GM10847 (cell line): ENCODE data around the gene YPEL2.

Experiments
- POLR2A ChIP-seq: IDR thresholded peaks from 2 replicates; pipeline ENCODE4 v1.6.1; 2011; ENCODE audit not compliant: insufficient read length; ENCODE audit errors: extremely low read depth

YPEL2 gene

DNA sequence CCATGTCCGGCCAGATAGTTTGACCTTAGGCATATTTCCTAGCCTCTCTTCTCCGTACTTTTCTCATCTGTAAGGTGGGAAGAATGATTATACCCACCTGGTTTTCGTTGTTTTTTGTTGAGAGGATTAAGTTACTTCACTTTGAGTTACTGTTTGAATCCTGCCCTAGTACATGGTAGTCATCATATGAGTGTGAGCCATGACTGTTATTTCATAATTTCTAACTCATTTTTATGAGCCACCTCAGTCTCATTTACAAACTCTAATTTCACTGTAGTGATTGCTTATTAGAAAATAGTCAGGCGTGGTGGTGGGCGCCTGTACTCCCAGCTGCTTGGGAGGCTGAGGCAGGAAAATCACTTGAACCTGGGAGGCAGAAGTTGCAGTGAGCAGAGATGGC, 45.1 kb downstream of the YPEL2 start:
- TF ChIP-seq POLR2A, result no peak

DNA sequence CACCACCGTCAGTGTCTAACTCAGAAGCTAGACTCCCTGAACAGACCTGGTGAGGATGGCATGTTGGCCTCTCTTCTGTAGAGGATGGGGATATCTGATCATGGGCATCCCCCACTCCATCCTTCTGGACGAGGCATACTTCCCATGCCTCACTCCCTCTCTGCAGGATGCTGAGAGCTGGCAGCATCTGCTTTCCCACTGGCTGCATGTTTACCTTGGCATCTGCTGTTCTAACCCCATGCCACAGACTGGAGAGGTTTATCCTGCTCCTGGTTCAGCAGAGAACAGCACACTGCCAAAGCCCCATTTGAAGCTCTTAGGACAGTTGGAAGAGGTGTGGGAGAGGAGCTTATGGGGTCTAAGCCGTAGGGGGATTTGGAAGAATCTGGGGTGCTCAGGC, 46.0 kb downstream of the YPEL2 start:
- TF ChIP-seq POLR2A, result no peak

DNA sequence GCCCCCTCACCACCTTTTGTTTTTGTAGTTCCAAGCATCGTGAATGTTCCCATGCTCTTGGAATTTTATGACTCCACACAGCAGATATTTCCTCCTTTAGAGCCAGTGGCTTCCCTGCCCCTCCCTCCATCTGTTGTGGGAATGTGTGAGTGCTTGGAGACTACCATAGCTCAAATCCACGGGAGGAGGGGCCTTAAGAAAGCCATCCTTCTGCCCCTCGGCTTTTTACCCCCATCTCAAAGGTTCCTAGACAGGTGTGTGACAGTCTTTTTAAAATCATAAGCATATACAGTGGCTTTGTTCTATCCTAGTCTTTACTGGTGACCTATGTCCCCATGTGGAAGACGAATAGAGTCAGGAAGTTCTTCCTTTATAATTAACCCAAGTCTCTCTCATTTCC, 47.2 kb downstream of the YPEL2 start:
- TF ChIP-seq POLR2A, result no peak

DNA sequence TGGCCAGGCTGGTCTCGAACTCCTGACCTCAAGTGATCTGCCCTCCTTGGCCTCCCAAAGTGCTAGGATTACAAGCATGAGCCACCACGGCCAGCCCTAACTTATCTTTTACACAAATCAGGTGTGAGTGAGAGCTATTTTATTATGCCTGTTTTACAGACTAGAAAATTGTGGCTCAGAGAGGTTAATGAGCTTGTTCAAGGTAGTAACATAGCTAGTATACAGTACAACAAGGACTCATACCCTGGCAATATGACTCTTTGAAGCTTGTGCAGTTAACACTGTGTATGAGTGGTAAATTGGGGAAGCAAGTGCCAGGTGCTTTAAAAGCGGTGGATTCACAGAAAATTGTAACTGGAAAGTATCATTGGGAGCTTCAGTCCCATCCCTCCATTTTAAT, 49.0 kb downstream of the YPEL2 start:
- TF ChIP-seq POLR2A, result no peak

DNA sequence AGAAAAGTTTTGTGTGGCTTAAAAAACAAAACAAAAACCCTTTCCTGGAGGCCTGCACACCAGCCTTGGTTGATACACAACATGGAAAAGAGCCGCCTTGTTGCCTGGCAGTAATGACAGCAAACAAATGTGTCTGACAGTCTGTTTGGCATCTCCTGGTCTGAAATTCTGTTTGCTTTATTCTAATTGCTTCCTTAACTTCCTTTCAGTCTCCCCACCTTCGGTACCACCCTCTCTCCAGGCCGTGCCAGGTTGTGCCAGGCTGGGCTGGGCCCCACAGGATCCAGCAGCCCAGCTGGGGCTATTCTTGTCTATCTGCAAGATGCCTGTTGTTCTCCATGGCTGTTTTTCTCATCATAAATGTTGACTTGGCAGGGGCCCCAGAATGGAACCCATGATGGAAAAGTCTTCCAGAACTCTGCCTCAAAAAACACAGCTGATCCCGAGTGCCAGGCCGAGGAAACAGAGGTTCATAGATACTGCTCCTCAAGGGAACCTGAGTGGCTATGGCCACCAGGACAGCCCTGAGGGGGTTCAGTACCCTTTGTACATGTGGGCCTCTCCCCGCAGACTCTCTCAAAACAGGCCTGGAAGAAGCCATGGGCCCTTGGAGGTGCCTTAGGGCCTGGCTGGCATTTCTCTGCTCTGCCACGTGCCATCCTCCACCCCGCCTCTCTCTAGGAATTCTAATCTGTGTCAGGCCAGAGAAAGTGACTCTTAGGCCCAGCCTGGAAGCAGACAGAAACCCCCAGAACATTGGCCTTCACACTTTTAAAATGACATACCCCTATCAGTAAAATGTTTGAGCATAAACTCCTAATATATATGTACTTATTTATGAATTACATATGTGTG, 50.5 kb downstream of the YPEL2 start:
- no peak for TF ChIP-seq POLR2A

DNA sequence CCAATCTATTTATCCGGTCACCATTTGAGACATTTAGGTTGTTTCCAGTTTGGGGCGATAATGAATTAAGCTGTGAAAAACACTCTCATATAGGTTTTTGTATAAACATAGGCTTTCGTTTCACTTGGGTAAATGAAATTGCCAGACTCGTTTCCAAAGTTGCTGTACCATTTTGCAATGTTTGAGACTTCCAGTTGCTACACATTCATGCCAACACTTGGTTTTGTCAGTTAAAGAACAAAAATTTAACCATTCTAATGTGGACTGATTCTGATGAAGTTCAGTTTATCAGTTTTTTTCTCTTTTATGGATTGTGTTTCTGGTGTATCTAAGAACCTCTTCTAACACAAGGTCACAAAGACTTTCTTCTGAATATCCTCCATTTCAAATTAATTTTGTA, 52.4 kb downstream of the YPEL2 start:
- no peak for TF ChIP-seq POLR2A

DNA sequence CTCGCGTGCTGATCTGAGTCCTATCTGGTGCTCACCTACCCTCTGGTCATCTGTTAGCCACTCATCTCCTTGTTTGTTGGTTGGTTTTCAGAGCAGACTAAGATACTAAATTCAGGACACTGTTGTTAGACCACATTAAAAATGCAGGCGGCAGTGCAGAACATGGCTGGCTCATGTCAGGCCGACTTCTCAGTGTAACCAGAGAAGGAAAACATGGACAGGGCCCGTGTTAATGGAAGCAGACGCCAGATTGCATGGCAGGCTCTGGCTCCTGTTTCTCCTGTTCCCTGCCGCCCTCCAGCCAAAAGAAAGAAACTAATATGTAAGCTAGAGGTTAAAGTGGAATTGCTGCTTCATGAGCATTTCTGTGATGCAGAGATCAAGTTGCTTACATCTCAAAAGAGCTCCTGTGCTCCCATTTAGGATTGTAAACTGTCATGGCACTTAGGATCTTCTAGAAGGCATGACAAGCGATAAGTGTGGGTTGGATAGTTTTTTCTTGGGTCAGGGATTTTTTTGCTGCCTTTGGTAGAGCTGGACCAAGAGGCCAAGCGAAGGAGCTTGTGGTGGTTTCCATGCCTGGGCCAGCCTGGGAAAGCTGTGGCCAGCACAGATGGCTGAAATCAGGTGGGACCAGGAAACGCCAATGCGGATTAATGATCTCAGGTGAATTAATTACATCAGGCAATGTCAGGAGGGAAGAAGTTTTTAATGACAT, 56.1 kb downstream of the YPEL2 start:
- TF ChIP-seq POLR2A, result no peak

DNA sequence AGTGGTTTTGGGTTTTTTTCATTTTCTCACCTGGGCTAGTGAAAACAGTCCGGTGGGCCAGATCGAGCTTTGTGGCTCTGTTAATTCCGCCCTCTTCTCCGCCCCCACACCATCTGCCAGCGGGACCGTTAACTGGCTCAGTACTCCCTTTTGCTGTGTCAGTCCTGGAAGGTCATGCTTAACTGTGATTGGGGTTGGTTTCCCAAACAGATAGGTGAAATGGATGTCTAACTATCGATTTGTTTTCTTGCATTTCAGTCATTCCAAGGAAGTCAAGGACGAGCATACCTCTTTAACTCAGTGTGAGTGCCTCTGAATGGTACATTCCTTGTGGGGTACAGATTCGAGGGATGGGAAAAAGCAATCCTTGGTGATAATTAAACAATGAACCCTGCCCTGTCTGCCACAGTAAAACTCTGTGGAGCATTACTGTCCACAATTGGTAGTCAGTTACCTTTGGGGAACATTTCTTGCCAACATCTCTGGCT, 56.7 kb downstream of the YPEL2 start:
- no peak for TF ChIP-seq POLR2A

DNA sequence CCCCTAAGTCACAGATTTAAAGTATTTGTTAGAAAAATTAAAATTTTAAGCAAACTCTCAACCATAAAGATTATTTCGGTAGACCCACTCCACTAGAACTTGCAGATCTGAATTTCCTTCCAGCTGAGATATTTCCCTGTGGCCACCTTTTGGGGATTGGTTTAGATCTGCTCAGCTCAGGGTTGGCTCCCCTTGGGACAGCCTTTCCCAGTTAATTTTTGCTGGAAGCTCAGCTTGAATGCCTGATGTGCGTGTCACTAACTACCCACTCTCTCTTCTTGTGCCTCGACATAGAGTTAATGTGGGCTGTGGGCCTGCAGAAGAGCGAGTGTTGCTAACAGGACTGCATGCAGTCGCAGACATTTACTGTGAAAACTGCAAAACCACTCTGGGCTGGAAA, 57.6 kb downstream of the YPEL2 start:
- TF ChIP-seq POLR2A, result no peak

DNA sequence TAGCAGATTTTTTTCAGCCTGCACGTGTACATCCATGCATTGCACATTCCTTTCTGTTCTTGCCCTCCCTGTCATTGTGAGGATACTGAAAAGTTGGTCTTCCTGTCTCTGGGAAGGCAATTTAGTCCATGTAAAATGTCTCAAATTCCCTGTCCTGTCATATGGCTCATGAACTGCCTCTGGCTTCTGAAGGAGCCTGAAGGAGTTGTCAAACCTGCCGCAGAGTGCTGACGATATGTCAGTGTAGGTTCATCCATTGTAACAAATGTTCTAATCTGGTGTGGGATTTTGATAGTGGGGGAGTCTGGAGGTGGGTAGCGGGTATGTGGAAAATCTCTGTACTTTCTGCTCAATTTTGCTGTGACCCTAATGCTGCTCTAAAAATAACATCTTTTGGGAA, 59.6 kb downstream of the YPEL2 start:
- no peak for TF ChIP-seq POLR2A

DNA sequence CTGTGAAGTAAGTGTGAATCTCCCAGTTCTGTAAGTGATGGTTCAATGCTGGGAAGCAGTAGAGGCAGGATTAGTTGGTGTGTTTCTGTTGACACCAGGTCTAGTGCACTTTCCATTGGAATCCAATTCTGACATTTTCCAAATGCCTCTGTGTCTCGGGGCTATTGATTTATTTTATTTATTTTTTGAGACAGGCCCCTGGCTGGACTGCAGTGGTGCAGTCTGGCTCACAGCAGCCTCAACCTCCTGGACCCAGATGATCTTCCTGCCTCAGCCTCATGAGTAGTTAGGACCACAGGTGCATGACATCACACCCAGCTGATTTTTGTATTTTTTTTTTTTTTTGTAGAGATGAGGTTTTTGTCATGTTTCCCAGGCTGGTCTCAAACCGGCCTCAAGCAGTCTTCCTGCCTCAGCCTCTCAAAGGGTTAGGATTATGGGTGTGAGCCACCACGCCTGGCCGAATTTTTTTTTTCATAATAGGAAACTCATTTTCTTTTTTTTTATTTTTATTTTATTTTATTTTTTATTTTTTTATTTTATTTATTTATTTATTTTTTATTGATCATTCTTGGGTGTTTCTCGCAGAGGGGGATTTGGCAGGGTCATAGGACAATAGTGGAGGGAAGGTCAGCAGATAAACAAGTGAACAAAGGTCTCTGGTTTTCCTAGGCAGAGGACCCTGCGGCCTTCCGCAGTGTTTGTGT, 61.7 kb downstream of the YPEL2 start:
- no peak for TF ChIP-seq POLR2A

DNA sequence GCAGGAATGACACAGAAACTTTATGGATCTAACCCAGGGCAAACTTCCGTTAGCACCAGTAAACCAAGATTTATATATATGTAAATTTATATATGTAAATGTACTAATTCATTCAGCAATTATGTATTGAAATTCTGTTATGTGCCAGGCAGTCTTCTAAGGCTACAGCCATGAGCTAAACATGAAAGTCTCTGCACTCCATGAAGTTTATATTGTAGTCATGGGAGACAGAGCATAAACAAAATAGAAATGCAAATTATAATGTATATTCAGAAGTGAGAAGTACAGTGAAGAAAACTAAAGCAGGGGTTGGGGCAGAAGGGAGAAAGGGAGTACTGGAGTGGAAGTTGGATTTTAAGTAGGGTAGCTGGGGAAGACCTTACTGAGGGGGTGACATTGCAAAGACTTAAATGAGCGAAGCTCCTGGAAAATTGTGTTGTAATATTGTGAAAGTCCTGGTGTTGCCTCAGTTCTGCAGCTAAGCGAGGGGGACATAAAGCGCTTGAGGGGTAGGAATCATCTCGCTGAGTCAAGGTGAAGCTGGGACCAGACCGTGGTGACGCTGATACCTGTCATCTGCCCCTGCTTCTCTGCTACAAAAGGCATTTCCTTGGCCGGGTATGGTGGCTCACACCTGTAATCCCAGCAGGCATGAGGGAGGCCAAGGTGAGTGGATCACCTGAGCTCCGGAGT, 64.8 kb downstream of the YPEL2 start:
- TF ChIP-seq POLR2A, result no peak

DNA sequence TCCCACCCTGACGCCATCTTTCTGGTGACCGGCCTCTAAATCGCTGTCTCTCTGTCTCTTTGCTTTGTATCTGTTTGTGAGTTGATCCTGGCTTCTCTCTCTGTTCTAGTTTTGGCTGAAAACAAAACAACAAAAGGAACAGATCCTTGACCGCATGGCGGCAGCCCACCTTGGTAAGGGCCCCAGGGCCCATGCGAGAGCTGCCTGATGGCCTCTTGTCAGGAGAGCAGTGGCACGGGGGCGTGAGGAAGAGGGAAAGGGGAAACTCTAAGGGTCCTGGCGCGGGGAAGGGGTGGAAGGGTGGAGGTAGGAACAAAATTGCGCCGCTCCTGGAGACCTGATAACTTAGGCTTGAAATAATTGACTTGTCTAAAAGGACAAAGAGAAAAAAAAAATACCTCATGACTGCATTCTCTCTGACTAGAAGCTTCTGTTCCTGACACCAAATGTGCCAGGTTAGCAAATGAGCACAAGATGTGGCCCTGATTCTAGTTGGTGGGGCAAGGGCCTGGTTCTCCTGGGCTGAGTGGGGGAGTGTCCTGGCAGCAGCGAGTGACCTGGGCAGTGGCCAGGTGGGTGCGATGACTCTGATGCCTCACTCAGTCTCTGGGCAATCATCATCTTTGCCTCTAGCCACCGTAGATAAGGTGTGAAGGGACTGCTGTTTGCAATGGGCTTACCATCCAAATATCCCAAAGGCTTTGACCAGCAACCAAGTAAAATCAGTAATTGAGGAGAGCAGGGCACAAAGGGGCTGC, 66.0 kb downstream of the YPEL2 start:
- no peak for TF ChIP-seq POLR2A

DNA sequence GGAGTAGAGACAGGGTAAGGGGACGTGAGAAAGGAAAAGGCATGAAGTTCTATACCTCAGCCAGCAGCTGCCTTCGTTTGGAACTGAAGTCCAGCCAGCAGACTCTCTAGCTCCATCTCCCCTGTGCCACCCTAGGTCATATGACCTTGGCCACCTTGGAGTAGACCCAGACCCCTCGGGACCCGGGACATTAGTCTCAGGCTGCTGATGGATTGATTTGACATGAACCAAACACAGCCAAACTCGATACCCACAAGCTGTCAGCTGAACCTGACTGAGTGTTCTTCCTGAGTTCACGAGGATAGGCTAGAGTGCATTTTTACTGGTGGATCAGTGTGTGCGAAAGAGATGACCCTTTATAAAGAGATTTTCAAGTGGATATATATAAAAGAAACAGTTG, 68.5 kb downstream of the YPEL2 start:
- no peak for TF ChIP-seq POLR2A
